H1 (cell line): ENCODE data around the gene TBX21. TPM values are rescaled to one million over a fixed set of nuclear protein-coding genes. Genes with fewer than 3 reads are reported as not detected.
A peak's percentile ranks its signal among the peaks of the same experiment; 100 is the strongest.

Source experiments
- CHD2 ChIP-seq: IDR thresholded peaks from 2 replicates; pipeline ENCODE4 v1.6.1; 2012; ENCODE audit warnings: low read length, improper control_type of control experiment
- EGR1 ChIP-seq: IDR thresholded peaks from 2 replicates; pipeline ENCODE4 v1.6.1; 2011; ENCODE audit warnings: low read depth, low read length, borderline replicate concordance
- EP300 ChIP-seq, 2 experiments: IDR thresholded peaks; 1 replicate in 1 of 2; 2 replicates in 1 of 2; pipeline ENCODE4 v1.6.1; 2011 to 2012; ENCODE audit warnings: low read depth in 2 of 2, low read length in 2 of 2, mild to moderate bottlenecking in 2 of 2, borderline replicate concordance in 1 of 2, inconsistent platforms in 1 of 2, moderate library complexity in 1 of 2
- HDAC2 ChIP-seq, 2 experiments: fragments of 300-600 bp in 1 of 2; sonication (generic) in 1 of 2; IDR thresholded peaks; 2 replicates each; pipeline ENCODE4 v1.6.1; 2011 to 2012; ENCODE audit warnings: low read depth in 2 of 2, low read length in 2 of 2, mild to moderate bottlenecking in 2 of 2, moderate library complexity in 2 of 2, borderline replicate concordance in 1 of 2, inconsistent platforms in 1 of 2
- HDAC6 ChIP-seq: IDR thresholded peaks from one replicate; pipeline ENCODE4 v1.7.1; 2012; ENCODE audit warnings: low read depth, mild to moderate bottlenecking, inconsistent platforms, low read length, moderate library complexity
- JUN ChIP-seq: IDR thresholded peaks from 2 replicates; pipeline ENCODE4 v1.6.1; 2011; ENCODE audit warnings: low read depth, mild to moderate bottlenecking, improper control_type of control experiment, low read length
- KDM1A ChIP-seq: fragments of 200-600, 300-600 bp; sonication (generic); IDR thresholded peaks from 2 replicates; pipeline ENCODE4 v1.7.1; 2016; ENCODE audit warnings: mild to moderate bottlenecking, low read length, borderline replicate concordance
- KDM4A ChIP-seq: IDR thresholded peaks from one replicate; pipeline ENCODE4 v1.7.1; 2012; ENCODE audit warnings: low read depth, mild to moderate bottlenecking, moderate library complexity, low read length, inconsistent platforms; ENCODE audit not compliant: severe bottlenecking
- MAFK ChIP-seq: IDR thresholded peaks from 2 replicates; pipeline ENCODE4 v1.6.1; 2012; ENCODE audit warnings: low read depth, mild to moderate bottlenecking, improper control_type of control experiment, low read length
- POLR2AphosphoS5 ChIP-seq: IDR thresholded peaks from 2 replicates; pipeline ENCODE4 v1.6.1; 2011; ENCODE audit warnings: low read depth, low read length
- RAD21 ChIP-seq, 2 experiments: IDR thresholded peaks in 1 of 2; conservative IDR thresholded peaks in 1 of 2; 2 replicates each; pipeline ENCODE4 v1.6.1; 2011; ENCODE audit warnings: low read depth in 2 of 2, low read length in 2 of 2, improper control_type of control experiment in 1 of 2, inconsistent platforms in 1 of 2, mild to moderate bottlenecking in 1 of 2, moderate library complexity in 1 of 2
- RBBP5 ChIP-seq: IDR thresholded peaks from 2 replicates; pipeline ENCODE4 v1.7.1; 2012; ENCODE audit warnings: low read depth, mild to moderate bottlenecking, inconsistent platforms, low read length, moderate library complexity, borderline replicate concordance
- RNF2 ChIP-seq: fragments of 200-900, 300-1000 bp; sonication (generic); IDR thresholded peaks from 2 replicates; pipeline ENCODE4 v1.7.1; 2016; ENCODE audit warnings: borderline replicate concordance, low read depth, mild to moderate bottlenecking, antibody characterized with exemption, low read length; ENCODE audit not compliant: poor library complexity, severe bottlenecking; ENCODE audit errors: missing control alignments
- SAP30 ChIP-seq: fragments of 300-600 bp; sonication (generic); IDR thresholded peaks from 2 replicates; pipeline ENCODE4 v1.7.1; 2012; ENCODE audit warnings: low read length, moderate library complexity, mild to moderate bottlenecking, inconsistent platforms; ENCODE audit not compliant: insufficient read depth, insufficient replicate concordance
- SIRT6 ChIP-seq: IDR thresholded peaks from one replicate; pipeline ENCODE4 v1.7.1; 2012; ENCODE audit warnings: low read length, inconsistent platforms
- SIX5 ChIP-seq: IDR thresholded peaks from 2 replicates; pipeline ENCODE4 v1.6.1; 2011; ENCODE audit warnings: mild to moderate bottlenecking, low read depth, low read length
- SP1 ChIP-seq: IDR thresholded peaks from 2 replicates; pipeline ENCODE4 v1.6.1; 2011; ENCODE audit warnings: low read depth, low read length
- SUZ12 ChIP-seq: fragments of 200-600 bp; sonication (generic); IDR thresholded peaks from 2 replicates; pipeline ENCODE4 v1.6.1; 2012; ENCODE audit warnings: mild to moderate bottlenecking, inconsistent platforms, low read length, moderate library complexity, mixed read lengths
- TCF12 ChIP-seq: IDR thresholded peaks from 2 replicates; pipeline ENCODE4 v1.6.1; 2011; ENCODE audit warnings: low read depth, mild to moderate bottlenecking, low read length
- TEAD4 ChIP-seq: IDR thresholded peaks from 2 replicates; pipeline ENCODE4 v1.6.1; 2012; ENCODE audit warnings: low read depth, low read length, inconsistent platforms, mixed read lengths
- ZNF274 ChIP-seq: IDR thresholded peaks from 2 replicates; pipeline ENCODE4 v1.7.0; 2012; ENCODE audit warnings: low read length, borderline replicate concordance; ENCODE audit errors: extremely low read depth
- polyA plus RNA-seq, 7 experiments: library from polyadenylated mRNA; depleted of rRNA in 3 of 7; stranded (reverse) in 5 of 7; unstranded in 2 of 7; fragments of >200 nt in 5 of 7; fragments of 200-250 nt in 2 of 7; gene quantifications; 1 replicate in 5 of 7; 2 replicates in 1 of 7; 4 replicates in 1 of 7; pipeline versions ENCODE4 v1.2.1 to v1.2.3, GENCODE V29; 2011 to 2013; ENCODE audit warnings: missing spikeins in 2 of 7, mixed read lengths in 2 of 7
- total RNA-seq: library from RNA; stranded (reverse); fragmentation: NEBNext Ultra II Directional; extraction: Animal tissue kit (Norgen Biotek cat#: 25700); gene quantifications from 2 replicates; pipeline ENCODE4 v1.2.1, GENCODE V29; 2021
- TF ChIP-seq, protein P1 (sequence below): IDR thresholded peaks from 2 replicates; pipeline ENCODE4 v1.6.1; 2011; ENCODE audit warnings: low read length, improper control_type of control experiment
- TF ChIP-seq, protein P2 (sequence below): IDR thresholded peaks from 2 replicates; pipeline ENCODE4 v1.6.1; 2012; ENCODE audit warnings: inconsistent platforms

The TBX21 gene
- total and polyA plus RNA-seq, 2 of the 8 experiments (the other 6 are each of a cell fraction or from before 2014, with no cell fraction given) = not detected

DNA sequence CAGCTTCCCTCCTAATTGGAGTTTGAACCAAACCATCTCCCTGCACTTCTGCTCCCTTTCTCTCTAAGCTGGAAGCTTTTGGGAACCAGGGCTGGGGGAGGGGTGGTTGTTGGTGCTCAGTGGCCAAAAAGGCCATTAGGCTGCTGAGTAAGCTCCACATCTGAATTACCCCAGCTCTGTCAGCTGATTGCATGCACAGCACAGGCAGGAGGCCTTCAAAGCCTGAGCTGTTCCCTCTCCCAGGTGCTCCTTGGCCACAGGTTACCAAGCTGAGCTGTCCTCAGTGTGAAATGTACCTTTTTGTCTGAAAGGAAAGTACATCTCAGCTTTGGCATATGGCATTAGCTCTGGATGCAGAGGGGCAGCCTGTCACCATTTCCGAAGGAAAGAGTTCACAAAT, 45.3 kb upstream of the TBX21 start (continued):
- TF ChIP-seq SP1 (peak; percentile 8; the same call in 1 of the 2 replicates), SIRT6 (no peak), KDM1A (no peak), ZNF274 (no peak), HDAC6 (no peak), JUN (no peak), RNF2 (no peak), KDM4A (no peak), RBBP5 (no peak), TCF12 (no peak), POLR2AphosphoS5 (no peak), HDAC2 (IDR thresholded peaks at IDR 0.05; ENCODE audit: borderline replicate concordance in 1 of 2, low read depth in 2 of 2, low read length in 2 of 2) (no peak), RAD21 (IDR thresholded peaks at IDR 0.05 in 1 of 2, conservative IDR thresholded peaks at IDR 0.05 in 1 of 2; ENCODE audit: low read depth in 2 of 2, low read length in 2 of 2) (0 out of 4 replicates have a peak, but pooled peaks of 1 of the 2 experiments have one; percentile 2), SUZ12 (no peak), SIX5 (no peak), CHD2 (no peak), TEAD4 (no peak), EGR1 (no peak), EP300 (IDR thresholded peaks at IDR 0.05; ENCODE audit: borderline replicate concordance in 1 of 2, low read depth in 2 of 2, low read length in 2 of 2) (no peak), MAFK (peak; percentile 60; the same call in 1 of the 2 replicates), SAP30 (no peak)
- TF ChIP-seq, protein P1, sequence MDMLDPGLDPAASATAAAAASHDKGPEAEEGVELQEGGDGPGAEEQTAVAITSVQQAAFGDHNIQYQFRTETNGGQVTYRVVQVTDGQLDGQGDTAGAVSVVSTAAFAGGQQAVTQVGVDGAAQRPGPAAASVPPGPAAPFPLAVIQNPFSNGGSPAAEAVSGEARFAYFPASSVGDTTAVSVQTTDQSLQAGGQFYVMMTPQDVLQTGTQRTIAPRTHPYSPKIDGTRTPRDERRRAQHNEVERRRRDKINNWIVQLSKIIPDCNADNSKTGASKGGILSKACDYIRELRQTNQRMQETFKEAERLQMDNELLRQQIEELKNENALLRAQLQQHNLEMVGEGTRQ = no peak
- TF ChIP-seq, protein P2, sequence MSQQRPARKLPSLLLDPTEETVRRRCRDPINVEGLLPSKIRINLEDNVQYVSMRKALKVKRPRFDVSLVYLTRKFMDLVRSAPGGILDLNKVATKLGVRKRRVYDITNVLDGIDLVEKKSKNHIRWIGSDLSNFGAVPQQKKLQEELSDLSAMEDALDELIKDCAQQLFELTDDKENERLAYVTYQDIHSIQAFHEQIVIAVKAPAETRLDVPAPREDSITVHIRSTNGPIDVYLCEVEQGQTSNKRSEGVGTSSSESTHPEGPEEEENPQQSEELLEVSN = no peak
